ACC112 (cell line): ENCODE results near the gene KCNJ12.
"Not testable (repeated sequence)": the region's sequence is repeated elsewhere in the genome, so short reads cannot be mapped to it uniquely, and the experiment has no call there.

Experiments used
- H2AFZ ChIP-seq: fragments of 200-600 bp; sonication (generic); one replicate; pipeline ENCODE4 v1.6.0; 2017; ENCODE audit warnings: antibody characterized with exemption, low read length; ENCODE audit not compliant: unreplicated experiment
- H3K27ac ChIP-seq: fragments of 200-600 bp; sonication (generic); 2 replicates; pipeline ENCODE4 v1.5.1; 2014; ENCODE audit warnings: low read depth, mild to moderate bottlenecking, antibody characterized with exemption, low read length, moderate library complexity
- H3K27me3 ChIP-seq: fragments of 200-600 bp; sonication (generic); 2 replicates; pipeline ENCODE4 v1.6.1; 2014; ENCODE audit warnings: mild to moderate bottlenecking, antibody characterized with exemption, low read length, moderate library complexity, mixed read lengths; ENCODE audit not compliant: insufficient read depth
- H3K36me3 ChIP-seq: fragments of 200-600 bp; sonication (generic); 2 replicates; pipeline ENCODE4 v1.6.1; 2016; ENCODE audit warnings: mild to moderate bottlenecking, antibody characterized with exemption, low read length, moderate library complexity, mixed read lengths; ENCODE audit not compliant: insufficient read depth
- H3K4me1 ChIP-seq: fragments of 200-600 bp; sonication (generic); one replicate; pipeline ENCODE4 v1.6.1; 2016; ENCODE audit warnings: low read length, mixed read lengths; ENCODE audit not compliant: insufficient read depth, unreplicated experiment, control insufficient read depth
- H3K4me3 ChIP-seq: fragments of 200-600 bp; sonication (generic); 2 replicates; pipeline ENCODE4 v1.5.1; 2014; ENCODE audit warnings: mild to moderate bottlenecking, low read depth, low read length
- H3K79me2 ChIP-seq: fragments of 200-600 bp; sonication (generic); one replicate; pipeline ENCODE4 v1.6.0; 2016; ENCODE audit warnings: low read length; ENCODE audit not compliant: control insufficient read depth, unreplicated experiment, insufficient read depth

The KCNJ12 gene

GRCh38 chr17:21389394-21389793 lies 13.2 kb downstream of the KCNJ12 start:
- no peaks in the 10 kb centered on the region for H3K79me2 ChIP-seq
- no peaks in the 10 kb centered on the region for H3K27me3 ChIP-seq
- H3K4me1 ChIP-seq = no peaks in the 10 kb centered on the region
- no peaks in the 10 kb centered on the region for H3K36me3 ChIP-seq
- no peak overlapping the region for H3K27ac ChIP-seq
- H3K4me3 ChIP-seq = no peak overlapping the region
- H2AFZ ChIP-seq = no peak overlapping the region

- Histone ChIP-seq H3K27me3 (no peaks in the 10 kb centered on the region), H3K4me3 (no peak overlapping the region), H3K36me3 (no peaks in the 10 kb centered on the region), H3K4me1 (no peaks in the 10 kb centered on the region), H3K79me2 (no peaks in the 10 kb centered on the region), H2AFZ (no peak overlapping the region), H3K27ac (no peak overlapping the region)
Measured at GRCh38 chr17:21390294-21390693, 14.1 kb downstream of the KCNJ12 start.

GRCh38 chr17:21392266-21392665 lies 16.1 kb downstream of the KCNJ12 start:
- no peaks in the 10 kb centered on the region for H3K36me3 ChIP-seq
- no peak overlapping the region for H3K4me3 ChIP-seq

GRCh38 chr17:21394265-21394664 lies 18.1 kb downstream of the KCNJ12 start:
- no peaks in the 10 kb centered on the region for H3K36me3 ChIP-seq
- H3K79me2 ChIP-seq = no peaks in the 10 kb centered on the region
- H2AFZ ChIP-seq = no peak overlapping the region
- H3K4me1 ChIP-seq = no peaks in the 10 kb centered on the region
- no peak overlapping the region for H3K27ac ChIP-seq
- H3K4me3 ChIP-seq = no peak overlapping the region
- no peaks in the 10 kb centered on the region for H3K27me3 ChIP-seq

More at GRCh38 chr17:21392266-21392665, 16.1 kb downstream of the KCNJ12 start:
- Histone ChIP-seq H3K79me2 (no peaks in the 10 kb centered on the region), H3K4me1 (no peaks in the 10 kb centered on the region), H2AFZ (no peak overlapping the region), H3K27me3 (no peaks in the 10 kb centered on the region), H3K27ac (no peak overlapping the region)

- H3K4me1 ChIP-seq = no peaks in the 10 kb centered on the region
- H3K4me3 ChIP-seq = no peak overlapping the region
- no peaks in the 10 kb centered on the region for H3K27me3 ChIP-seq
- H2AFZ ChIP-seq = no peak overlapping the region
- no peak overlapping the region for H3K27ac ChIP-seq
- no peaks in the 10 kb centered on the region for H3K79me2 ChIP-seq
- no peaks in the 10 kb centered on the region for H3K36me3 ChIP-seq
Measured at GRCh38 chr17:21395764-21396163, 19.6 kb downstream of the KCNJ12 start.

- H3K27ac ChIP-seq = no peak overlapping the region
- H3K27me3 ChIP-seq = no peaks in the 10 kb centered on the region
- no peak overlapping the region for H2AFZ ChIP-seq
- no peaks in the 10 kb centered on the region for H3K4me1 ChIP-seq
- no peaks in the 10 kb centered on the region for H3K36me3 ChIP-seq
- H3K79me2 ChIP-seq = no peaks in the 10 kb centered on the region
- no peak overlapping the region for H3K4me3 ChIP-seq
Measured at GRCh38 chr17:21396237-21396636, 20.1 kb downstream of the KCNJ12 start.

GRCh38 chr17:21397341-21398190 lies 21.4 kb downstream of the KCNJ12 start:
- Histone ChIP-seq H3K4me1 (peaks cover 3% of the 10 kb centered on the region), H3K4me3 (no peak overlapping the region), H3K79me2 (no peaks in the 10 kb centered on the region), H3K36me3 (no peaks in the 10 kb centered on the region), H3K27me3 (no peaks in the 10 kb centered on the region), H2AFZ (no peak overlapping the region), H3K27ac (no peak overlapping the region)

- no peak overlapping the region for H3K27ac ChIP-seq
- H3K4me3 ChIP-seq = no peak overlapping the region
- H3K27me3 ChIP-seq = no peaks in the 10 kb centered on the region
- no peak overlapping the region for H2AFZ ChIP-seq
- H3K36me3 ChIP-seq = no peaks in the 10 kb centered on the region
- no peaks in the 10 kb centered on the region for H3K79me2 ChIP-seq
- peaks cover 4% of the 10 kb centered on the region for H3K4me1 ChIP-seq
Measured at GRCh38 chr17:21399474-21400186, 23.5 kb downstream of the KCNJ12 start.

- H3K4me1 ChIP-seq, H3K4me3 ChIP-seq, H3K36me3 ChIP-seq, H3K27me3 ChIP-seq, H2AFZ ChIP-seq, H3K79me2 ChIP-seq, H3K27ac ChIP-seq: not testable (repeated sequence)
Measured at GRCh38 chr17:21400187-21400569, 24.0 kb downstream of the KCNJ12 start.

- Histone ChIP-seq H3K36me3 (no peaks in the 10 kb centered on the region), H3K4me3 (no peak overlapping the region), H3K79me2 (no peaks in the 10 kb centered on the region), H3K4me1 (peaks cover 4% of the 10 kb centered on the region), H3K27ac (no peak overlapping the region), H3K27me3 (no peaks in the 10 kb centered on the region), H2AFZ (no peak overlapping the region)
Measured at GRCh38 chr17:21400816-21401593, 24.8 kb downstream of the KCNJ12 start.
